Measurements from ENCODE around the gene RASGRP1.

GRCh38 chr15:38458646-38459045 lies 106.0 kb downstream of the RASGRP1 start:
- TF ChIP-seq CTCF (conservative IDR thresholded peaks at IDR 0.05) (no peak), EZH2 (IDR thresholded peaks at IDR 0.05; ENCODE audit: low read depth) (no peak)

Measured in PC-9 (cell line).